Cortex of kidney (tissue), 1 donor: Measurements from ENCODE around the gene PRKCZ.

Experiments
- DNase-seq: peaks from one replicate; lab custom pipeline; 2025; lab: John Stamatoyannopoulos, UW

Gene PRKCZ

DNA sequence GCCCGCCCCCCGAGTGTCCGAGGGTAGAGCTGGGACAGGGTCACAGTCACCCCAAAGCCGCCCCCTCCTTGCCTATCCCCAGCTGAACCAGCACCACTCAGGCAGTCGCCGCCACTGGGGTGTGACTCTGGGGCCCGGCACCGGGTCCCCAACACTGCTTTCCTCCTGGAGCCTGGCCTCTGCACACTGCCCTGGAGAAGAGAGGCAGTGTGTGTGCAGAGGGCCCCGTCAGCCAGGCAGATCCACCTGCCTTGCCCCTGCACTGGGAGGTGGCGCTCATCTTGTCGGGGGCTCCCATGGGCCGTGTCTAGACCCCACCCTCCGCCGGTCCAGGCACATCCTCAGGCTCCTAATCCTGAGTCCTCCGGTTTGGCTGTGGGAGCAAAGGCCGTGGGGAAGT is 128.7 kb downstream of the PRKCZ start:
- no peak for DNase-seq

DNA sequence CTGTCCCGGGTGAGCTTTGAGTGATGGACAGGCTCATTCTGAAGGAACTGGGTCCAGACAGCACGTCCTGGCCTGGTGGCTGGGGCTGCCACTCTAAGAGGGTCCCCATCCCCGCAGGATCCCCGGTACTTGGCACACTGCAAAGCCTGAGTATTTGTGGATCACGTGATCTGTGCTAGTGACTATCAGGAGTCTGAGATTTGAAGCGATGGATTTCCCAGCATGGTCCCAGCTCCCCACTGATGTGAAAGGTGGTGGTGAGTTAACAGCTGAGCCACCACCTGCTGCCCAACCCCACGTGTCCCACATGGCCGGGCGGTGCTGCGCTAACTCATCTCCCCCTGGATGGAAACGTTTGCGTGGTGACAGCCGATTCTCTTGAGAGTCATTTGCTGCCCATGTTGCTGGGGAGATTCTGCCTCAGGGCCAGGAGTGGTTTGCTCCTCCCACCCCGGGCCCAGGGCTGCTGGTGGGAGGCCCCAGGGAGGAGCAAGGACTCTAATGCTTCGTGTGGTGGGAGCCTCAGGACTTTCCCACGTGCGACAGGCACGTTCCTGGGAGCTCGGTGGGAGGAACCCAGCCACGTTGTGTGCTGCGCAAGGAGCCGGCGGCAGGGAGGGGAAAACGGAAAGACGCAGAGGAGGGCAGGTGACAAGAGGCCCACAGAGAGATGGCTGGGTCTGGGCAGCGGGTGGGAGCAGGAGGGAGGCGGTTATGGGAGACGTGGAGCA is 129.2 kb downstream of the PRKCZ start:
- DNase-seq, result no peak

DNA sequence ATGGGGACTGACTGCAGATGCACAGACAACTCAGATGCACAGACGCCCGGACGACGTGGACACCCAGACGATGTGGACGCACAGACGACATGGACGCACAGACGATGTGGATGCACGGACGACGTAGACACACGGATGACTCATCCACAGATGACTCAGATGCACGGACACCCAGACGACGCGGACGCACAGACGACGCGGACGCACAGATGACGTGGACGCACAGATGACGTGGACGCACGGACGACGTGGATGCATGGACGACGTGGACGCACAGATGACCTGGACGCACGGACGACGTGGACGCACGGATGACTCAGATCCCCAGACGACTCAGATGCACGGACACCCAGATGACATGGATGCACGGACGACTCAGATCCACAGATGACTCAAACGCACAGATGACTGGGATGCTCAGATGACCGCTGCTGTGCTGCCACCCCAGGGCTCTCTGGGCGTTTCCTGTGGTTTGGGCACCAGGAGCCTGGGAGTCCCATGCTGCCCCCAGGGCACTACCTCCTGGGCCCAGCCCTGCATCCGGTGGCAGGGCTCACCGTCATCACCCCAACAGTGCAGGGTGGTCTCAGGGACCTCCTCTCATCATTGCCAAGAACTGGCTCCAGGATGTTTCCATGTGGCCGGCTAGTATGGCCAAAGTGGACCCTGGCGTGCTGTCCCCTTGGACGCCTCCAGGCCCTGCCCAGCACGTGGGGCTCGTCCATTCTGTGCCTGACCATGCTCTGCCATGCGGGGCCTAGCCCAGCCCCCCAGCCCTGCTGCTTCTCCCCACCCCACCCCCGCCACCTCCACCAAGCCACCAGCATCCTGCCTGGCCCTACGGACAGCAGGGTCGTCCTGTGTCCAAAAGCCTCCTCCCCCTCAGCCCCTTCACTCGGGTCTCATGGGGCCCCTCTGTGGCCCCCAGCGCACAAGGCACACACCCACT is 130.4 kb downstream of the PRKCZ start:
- DNase-seq, result no peak

DNA sequence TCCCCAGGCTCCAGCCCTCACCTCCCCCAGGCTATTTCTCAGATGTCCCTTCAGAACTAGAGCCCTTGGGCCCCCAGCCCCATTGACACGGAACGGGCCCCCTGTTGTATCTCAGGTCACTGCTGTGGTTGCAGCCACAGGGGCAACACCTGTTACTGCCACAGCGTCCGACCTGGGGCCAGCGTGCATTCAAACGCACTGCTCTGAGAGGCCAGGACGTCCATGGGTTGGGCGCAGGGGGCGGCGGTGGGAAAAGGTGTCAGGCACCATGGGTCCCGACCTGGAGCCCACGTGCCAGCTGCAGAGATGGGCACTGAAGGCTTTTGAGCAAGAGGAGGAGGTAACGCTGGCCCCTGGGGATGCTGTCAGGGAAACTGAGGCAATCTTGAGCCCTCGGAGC is 131.1 kb downstream of the PRKCZ start:
- DNase-seq, result no peak

GRCh38 chr1:2181752-2182151 is 131.5 kb downstream of the PRKCZ start:
- no peak for DNase-seq

DNA sequence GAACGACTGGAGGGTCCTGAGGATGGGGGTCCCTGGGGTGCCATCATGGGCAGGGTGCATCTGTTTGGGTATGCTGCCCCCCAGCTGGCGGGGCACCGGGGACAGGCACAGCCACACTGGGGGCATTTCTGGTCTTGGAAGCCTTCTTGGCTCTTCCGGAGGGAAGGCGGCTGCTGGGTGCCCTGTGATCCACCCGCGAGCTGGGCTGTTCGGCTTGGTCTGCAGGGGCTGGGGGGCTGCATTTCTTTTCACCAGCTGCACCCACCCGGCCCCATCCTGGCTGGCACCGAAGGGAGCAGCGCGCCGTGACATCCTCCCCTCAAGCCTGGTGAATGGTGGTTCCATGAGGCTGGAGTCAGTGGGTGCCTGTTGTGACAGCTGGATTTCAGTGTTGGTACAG is 132.2 kb downstream of the PRKCZ start:
- no peak for DNase-seq

DNA sequence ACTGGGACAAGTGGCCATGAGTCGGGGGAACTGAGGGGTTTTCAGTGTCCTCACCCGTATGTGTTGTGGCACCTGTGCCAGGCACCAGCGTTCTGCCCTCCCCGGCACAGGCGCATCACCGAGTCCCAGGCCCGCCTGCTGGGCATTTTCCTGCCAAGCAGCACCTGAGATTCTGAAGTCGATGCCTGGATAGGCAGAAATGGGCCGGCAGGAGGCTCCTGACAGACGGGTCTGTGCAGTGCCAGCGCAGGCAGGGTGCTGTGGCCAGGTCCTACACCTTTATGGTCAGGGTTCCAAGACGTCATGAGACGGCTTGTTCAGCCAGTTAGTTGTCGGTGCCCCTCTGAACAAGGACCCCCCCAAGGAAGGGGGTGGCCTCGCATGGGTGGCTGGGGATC is 133.7 kb downstream of the PRKCZ start:
- no peak for DNase-seq

DNA sequence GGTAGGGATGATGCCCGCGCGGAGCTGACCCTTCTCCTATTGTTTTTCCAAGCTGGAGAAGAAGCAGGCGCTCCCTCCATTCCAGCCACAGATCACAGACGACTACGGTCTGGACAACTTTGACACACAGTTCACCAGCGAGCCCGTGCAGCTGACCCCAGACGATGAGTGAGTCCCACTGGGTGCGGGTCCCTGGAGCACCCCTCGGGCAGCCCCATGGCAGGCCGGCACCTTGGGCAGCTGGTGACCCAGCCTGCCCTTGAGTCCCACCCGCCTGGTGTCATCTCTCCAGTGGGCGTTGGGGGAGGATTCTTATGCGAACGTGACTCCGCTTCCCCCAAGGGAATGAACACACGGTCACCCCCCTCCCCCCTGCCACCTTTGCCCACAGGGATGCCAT is 134.3 kb downstream of the PRKCZ start:
- DNase-seq, result no peak

- DNase-seq, result no peak
Measured at GRCh38 chr1:2184934-2185333, 134.7 kb downstream of the PRKCZ start.

DNA sequence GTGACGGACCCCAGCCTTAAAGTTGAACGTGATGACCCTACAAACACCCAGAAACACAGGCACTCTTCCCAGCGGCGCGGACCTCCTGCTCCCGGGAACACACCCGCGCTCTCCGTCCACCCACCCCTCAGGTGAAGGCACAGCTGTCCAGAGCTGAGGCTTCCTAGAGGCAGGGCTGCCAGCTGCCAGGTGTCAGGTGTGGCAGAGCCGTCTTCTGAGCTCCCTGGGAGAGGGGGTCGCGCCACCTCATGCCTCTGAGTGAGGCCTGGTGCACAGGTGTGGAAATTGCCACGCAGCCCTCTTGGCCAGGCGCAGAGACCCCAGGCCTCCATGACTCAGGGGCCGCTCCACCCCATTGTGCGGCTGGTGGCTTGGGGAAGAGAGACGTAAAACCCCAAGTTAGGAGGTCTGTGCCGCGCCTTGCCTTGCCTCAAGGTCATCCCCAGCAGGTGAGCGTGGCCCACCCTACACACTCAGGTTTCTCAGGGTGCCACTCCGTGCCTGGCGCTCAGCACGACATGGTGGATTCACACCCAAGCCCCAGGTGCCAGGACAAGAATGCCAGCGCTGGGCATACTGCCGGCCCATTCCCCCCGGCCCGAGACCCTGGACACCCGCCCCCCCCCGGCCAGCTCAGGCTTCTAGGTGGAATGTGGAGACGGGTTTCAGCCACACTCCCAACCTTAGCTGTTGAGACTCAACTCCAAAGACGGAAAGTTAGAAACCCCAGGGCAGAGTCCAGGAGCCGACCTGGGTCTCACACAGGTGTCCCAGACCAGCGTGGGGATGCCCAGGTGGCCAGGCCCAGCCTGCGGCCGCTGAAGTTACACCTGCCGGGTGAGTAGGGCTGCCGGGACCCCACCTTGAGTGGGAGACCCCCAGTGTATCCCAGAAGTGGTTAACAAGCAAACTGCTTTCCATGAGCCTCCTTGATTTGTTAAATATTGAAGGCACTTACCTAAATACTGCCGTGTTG is 136.0 kb downstream of the PRKCZ start:
- DNase-seq, result no peak

DNA sequence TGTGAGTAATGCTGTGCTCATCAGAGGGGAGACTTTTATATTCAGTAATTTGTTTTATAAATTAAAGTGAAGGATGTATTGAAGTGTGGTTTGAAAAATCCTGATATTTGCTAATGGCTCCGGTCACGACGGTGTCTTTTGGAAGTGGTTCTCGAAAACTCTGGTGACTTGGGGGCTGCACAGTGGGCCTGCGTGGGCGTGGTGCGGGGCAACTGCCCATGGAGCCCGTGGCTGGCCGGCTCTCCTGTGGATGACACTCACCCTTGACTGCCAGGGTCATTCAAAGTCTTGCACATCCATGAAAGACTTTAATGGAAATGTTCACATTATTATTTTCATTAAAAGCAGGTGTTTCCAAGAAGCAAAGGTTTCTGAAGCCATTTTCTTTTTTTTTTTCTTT is 136.7 kb downstream of the PRKCZ start:
- DNase-seq, result no peak

DNA sequence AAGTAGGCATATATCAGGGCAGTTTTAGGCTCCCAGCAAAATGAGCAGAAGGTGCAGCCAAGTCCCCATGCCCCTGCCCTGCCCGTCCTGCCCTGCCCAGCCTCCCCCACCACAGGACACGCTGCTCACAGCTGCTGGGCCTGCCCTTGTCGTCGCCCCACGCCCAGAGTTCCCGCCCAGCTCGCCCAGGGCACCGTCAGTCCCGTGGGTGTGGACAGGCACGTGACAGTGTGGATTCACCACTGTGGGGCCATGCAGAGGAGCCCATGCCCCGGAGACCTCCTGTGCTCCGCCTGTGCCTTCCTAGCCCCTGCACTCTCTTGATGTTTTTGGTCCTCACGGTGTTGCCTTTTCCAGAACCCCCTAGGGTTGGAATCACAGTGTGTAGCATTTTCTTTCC is 137.4 kb downstream of the PRKCZ start:
- DNase-seq, result no peak

GRCh38 chr1:2188336-2188735 is 138.1 kb downstream of the PRKCZ start:
- no peak for DNase-seq

DNA sequence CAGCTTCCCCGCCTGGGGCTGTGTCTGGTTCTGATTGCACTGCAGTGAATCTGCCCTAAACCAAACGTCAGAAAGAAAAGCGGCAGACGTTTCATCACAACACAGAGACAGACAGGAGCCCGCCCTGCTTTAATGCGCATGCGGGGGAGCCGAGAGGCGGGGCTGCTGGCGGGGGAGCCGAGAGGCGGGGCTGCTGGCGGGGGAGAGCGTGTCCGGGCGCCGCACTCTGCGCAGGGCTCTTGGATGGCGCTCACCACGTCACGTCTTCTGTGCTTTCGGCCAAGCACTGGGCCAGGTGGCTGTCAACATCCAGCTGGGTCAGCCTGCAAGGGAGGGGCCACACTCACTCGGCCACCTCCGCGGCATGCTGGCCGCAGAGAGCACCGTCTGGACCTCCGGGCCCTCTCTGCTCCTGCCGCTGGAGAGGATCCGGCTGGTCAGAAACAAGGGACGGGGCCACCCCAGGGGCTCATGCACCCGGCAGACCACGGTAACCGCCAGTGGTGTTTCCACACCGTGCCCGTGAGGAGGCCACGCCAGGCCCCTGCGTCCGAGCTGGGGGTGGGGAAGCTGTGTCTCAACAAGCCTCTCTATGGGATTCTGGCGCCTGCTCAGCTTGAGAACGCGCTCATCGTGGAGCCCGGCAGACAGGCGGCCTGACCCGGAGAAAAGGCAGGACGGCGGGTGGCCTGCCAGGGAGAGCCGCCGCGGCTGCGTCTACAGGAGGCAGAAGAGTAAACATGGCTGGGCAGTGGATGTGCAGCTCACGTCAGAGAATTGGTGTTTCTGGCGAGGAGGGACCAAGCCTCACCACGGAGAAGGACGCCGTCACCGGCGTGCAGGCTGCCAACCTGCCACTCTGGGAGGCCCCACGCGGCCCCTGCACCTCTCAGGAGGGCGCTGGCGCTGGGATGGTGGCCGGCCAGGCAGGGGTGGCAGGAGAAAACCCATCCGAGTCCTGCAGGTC is 139.5 kb downstream of the PRKCZ start:
- DNase-seq, result no peak

- no peak for DNase-seq
Measured at GRCh38 chr1:2190491-2190976, 140.3 kb downstream of the PRKCZ start.

DNA sequence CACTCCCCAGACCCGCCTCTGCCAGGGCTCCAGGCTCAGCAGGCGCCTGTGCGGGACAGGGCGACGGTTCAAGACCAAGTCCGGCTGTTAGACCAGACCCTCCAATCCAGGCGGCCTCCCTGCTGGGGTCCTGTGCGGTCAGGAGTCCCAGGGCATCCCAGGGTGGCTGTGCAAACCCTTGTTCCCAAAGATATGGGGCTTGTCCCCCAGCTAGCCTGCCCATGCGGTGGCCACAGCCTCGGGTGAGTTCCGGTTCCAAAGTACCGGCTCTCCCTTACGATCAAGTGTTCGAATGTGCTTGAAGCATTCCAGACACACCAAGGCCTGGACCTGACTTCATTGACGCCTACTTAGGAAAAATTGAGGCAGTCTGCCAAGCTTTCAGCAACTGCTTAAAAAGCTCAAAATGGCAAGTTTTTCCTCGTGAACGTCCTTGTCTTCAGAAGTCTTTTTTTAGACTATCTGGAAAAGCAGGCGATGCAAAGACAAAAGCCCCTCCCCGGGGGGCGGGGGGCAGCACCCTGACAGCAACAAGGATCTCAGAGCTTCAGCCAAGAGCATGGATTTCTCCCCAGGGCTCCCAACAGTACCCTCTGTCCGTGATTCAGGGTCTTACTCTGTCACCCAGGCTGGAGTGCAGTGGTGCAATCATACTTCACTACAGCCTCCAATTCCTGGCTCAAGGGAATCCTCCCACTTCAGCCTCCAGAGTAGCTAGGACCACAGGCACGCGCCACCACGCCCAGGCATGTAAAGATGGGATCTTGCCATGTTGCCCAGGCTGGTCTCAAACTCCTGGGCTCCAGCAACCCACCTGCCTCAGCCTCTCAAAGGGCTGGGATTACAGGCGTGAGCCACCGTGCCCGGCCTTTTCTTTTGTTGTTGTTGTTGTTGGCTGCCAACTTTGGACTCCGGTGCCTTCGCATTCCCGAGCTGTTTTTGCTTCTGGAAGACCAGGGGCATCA is 142.1 kb downstream of the PRKCZ start:
- DNase-seq, result no peak

- DNase-seq, result no peak
Measured at GRCh38 chr1:2193514-2194281, 143.5 kb downstream of the PRKCZ start.

DNA sequence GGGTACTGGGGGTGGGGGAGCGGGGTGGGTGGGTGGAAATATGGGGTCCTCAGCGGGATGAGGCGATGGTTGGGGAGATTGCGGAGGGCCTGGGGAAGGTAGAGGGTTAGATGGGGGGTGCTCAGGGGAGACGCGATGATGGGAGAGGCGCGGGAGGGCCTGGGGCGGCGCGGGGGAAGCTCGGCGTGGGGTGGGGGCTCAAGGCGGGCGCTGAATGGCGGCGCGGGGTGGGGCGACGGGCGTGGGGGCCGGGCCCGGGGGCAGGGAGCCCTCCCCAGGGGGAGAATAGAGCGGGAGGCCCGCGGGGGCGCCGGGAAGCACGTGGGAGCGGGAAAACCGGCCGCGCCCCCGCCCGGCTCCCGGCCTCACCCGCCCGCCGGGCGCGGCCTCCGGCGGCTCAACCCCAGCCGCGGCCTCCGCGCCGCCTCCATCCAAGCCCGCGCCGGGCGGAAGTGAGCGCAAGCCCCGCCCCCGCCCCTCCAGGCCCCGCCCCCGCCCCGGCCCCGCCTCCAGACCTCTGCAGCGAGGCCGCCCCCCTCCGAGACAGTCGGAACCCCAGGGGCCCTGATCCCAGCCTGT is 144.2 kb downstream of the PRKCZ start, which contains the start of gene FAAP20:
FAAP20 (minus strand) TSS at position 454 of the 579 bp plus-strand sequence; CDS start at position 431, 23 bp downstream.
- no peak for DNase-seq
